GM12872 (cell line): Measurements from ENCODE around the gene SEMA4D.

Experiments used
- TF ChIP-seq, protein P1 (sequence below): IDR thresholded peaks from 3 replicates; pipeline ENCODE4 v1.5.1; 2011; ENCODE audit warnings: low read depth, mild to moderate bottlenecking, low read length, moderate library complexity; ENCODE audit not compliant: insufficient read depth

The SEMA4D gene

DNA sequence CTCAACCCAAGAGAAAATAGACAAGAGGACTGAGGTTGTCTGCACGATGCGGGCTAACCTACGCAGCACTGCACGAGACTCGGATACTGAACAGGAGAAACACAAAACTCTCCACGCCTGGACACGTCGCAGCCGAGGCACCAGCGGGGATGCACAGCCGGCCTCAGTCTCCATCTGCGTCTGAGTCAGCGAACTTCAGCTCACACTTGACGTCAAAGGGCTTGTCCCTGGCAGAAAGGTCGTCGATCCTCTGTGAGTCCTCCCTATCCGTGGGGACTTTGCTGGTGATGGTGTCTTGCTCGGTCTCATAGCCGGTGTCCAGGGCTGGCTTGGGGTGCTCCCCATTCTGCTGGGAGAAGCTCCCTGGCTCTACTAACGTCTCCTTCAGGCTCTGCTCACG, 119.4 kb downstream of the SEMA4D start:
- TF ChIP-seq, protein P1, sequence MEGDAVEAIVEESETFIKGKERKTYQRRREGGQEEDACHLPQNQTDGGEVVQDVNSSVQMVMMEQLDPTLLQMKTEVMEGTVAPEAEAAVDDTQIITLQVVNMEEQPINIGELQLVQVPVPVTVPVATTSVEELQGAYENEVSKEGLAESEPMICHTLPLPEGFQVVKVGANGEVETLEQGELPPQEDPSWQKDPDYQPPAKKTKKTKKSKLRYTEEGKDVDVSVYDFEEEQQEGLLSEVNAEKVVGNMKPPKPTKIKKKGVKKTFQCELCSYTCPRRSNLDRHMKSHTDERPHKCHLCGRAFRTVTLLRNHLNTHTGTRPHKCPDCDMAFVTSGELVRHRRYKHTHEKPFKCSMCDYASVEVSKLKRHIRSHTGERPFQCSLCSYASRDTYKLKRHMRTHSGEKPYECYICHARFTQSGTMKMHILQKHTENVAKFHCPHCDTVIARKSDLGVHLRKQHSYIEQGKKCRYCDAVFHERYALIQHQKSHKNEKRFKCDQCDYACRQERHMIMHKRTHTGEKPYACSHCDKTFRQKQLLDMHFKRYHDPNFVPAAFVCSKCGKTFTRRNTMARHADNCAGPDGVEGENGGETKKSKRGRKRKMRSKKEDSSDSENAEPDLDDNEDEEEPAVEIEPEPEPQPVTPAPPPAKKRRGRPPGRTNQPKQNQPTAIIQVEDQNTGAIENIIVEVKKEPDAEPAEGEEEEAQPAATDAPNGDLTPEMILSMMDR = no peak

DNA sequence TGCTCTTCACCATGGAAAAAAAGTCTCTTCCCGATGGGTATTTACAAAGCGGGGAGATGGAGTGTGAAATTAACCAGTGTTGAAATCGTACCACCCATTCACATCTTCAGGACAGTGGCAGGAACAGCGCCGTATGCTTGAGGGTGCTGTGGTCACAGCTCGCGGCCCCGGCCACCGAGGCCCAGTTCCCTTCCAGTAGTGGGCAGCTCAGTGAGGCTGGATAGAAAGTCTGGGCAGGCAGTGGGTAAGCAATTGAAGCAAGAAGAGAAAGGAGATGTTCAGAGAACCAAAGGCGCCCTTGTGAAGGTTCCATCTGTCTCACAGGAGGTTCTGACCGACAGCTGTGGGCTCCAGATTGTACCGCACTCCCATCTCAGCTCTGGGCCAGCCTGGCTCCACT, 120.5 kb downstream of the SEMA4D start:
- TF ChIP-seq, protein P1 = no peak

DNA sequence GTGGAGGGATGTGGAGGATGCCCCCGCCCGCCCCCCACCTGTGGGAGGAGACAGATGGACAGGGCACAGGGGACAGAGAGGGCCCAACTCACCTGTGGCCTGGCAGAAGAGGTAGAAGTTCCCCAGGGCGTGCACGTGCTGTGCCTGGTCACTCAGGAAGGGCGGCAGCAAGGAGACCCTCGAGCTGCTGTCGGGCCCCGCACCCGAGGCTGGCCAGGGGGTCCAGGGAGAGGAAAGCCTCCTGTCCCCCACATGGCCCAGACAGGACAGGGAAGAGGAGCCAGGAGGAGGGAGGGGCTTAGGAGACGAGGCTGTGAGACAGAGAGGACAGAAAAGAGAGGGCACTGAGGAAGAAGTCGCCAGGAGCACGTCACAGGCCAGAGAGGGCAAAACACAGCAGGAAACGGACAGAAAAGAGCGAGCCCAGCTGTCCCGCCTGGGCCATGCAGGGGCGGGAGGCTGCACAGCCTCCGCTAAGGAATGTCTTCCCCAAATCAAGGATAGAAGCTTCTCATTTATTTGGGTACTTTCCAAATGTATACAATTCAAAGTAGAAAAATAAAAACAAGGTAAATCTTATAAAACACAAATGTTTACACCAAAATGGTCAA, 121.1 kb downstream of the SEMA4D start:
- TF ChIP-seq, protein P1 = no peak

DNA sequence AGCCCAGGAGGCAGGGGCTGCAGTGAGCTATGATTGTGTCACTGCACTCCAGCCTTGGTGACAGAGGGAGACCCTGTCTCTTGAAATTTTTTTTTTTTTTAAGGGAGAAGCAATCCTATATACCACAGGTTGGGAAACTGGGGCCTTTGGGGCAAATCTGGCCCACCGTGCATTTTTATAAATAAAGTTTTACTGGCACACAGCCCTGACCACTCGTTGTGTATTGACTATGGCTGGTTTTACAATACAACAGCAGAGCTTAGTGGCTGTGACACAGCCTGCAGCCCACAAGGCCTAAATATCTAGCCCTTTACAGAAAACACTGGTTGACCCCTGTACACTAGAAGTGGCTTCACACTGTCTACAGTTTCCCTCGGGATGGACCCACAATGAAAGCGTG, 121.6 kb downstream of the SEMA4D start:
- TF ChIP-seq, protein P1 = no peak

DNA sequence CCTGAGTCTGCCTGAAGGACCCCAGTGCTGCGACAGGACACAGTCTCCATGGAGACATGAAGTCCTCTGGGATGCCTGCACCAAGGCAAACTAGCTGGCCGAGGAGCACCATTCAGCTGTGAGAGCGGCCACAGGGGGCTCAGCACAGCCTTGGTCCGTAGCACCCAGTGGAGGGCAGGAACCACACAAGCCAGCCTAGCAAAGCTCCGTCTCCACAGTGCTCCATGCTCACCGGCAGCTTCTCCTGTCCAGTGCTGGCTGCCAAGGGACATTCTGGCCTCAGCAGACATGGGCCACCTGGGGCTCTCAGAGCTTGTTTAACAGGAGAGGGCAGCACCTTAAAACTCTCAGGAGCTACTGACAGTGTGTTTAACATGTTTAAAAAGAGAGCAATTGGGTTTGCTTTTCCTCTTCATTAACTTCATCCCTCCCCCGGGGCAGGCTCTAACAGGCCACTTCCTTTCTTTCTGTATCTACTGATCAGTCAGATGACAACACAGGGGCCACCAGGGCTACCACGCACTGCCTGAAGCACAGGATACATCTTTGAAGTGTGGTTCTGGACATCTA, 122.6 kb downstream of the SEMA4D start:
- TF ChIP-seq, protein P1 = no peak; the same call in 2 of the 3 replicates

DNA sequence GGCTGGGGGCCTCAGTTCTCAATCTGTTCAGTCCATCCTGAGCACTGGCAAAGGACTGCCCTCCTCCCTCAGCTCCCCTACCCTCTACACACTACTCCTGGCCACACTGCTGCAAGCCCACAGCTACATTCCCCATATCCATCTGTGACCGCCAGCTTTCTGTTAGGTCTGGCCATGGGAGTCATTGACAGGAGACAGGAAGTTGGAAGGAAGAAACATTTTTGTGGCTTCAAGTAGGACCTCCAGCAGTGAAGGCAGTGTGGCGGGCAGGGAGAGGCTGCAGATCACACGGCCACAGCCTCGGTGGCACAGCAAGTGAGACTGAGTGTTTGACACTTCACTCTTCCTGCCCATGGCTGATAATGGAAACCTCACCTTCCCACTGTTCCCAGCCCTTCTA, 123.7 kb downstream of the SEMA4D start:
- TF ChIP-seq, protein P1 = no peak

DNA sequence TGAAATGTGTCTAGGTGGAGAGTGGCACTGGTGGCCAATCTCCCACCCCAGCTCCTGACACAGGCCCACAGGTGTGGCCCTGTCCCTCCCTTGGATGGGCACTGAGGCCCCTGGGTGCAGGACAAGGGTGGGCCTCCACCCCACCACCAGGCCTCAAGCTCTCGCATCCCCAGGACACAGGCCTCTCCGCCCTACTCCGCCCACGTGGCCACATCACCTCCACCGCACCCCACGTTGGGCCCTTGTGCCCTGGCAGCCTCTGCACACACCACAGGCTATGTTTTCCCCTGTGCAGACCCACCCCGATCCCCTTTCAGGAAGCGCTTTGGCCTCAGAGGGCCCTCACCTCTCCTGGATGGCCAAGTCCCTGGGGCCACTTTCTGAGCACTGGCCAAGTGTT, 124.9 kb downstream of the SEMA4D start:
- TF ChIP-seq, protein P1 = no peak
